HEK293T (cell line): Measurements from ENCODE around the gene TAF4B.

ENCODE experiments used
- ELF4 ChIP-seq: fragments of 450-650 bp; IDR thresholded peaks from 2 replicates; pipeline ENCODE4 v1.6.1; 2017; ENCODE audit warnings: antibody characterized with exemption
- LEF1 ChIP-seq: fragments of 450-650 bp; IDR thresholded peaks from 2 replicates; pipeline ENCODE4 v1.6.1; 2017; ENCODE audit warnings: mild to moderate bottlenecking, borderline replicate concordance
- PKNOX1 ChIP-seq: fragments of 450-650 bp; IDR thresholded peaks from 2 replicates; pipeline ENCODE4 v1.6.1; 2016
- SP1 ChIP-seq: fragments of 450-650 bp; IDR thresholded peaks from 2 replicates; pipeline ENCODE4 v1.6.1; 2017
- TARDBP ChIP-seq: fragments of 450-650 bp; IDR thresholded peaks from 2 replicates; pipeline ENCODE4 v1.6.1; 2016

- TF ChIP-seq ELF4 (no peak), SP1 (no peak), LEF1 (no peak), PKNOX1 (no peak), TARDBP (no peak)
Measured at GRCh38 chr18:26397019-26397418, 170.8 kb downstream of the TAF4B start.
